Cardiac fibroblast (primary cell): ENCODE data around the gene USP36.

Source experiments
- DNase-seq, 2 donors: peaks; one replicate each; pipeline versions ENCODE4 v3.0.0 to v3.0.0-alpha.2; 2010; ENCODE audit warnings: low read depth in 2 of 2
- H3K4me3 ChIP-seq, 2 donors: replicated peaks in 1 of 2; 1 replicate in 1 of 2; 2 replicates in 1 of 2; pipeline ENCODE4 v1.5.1; 2011; ENCODE audit warnings: low read depth in 2 of 2, low read length in 2 of 2, mild to moderate bottlenecking in 2 of 2, moderate library complexity in 1 of 2
- CTCF ChIP-seq: IDR thresholded peaks from one replicate; pipeline ENCODE4 v1.5.1; 2011; ENCODE audit warnings: low read depth, mild to moderate bottlenecking, low read length, inconsistent platforms

USP36 gene

DNA sequence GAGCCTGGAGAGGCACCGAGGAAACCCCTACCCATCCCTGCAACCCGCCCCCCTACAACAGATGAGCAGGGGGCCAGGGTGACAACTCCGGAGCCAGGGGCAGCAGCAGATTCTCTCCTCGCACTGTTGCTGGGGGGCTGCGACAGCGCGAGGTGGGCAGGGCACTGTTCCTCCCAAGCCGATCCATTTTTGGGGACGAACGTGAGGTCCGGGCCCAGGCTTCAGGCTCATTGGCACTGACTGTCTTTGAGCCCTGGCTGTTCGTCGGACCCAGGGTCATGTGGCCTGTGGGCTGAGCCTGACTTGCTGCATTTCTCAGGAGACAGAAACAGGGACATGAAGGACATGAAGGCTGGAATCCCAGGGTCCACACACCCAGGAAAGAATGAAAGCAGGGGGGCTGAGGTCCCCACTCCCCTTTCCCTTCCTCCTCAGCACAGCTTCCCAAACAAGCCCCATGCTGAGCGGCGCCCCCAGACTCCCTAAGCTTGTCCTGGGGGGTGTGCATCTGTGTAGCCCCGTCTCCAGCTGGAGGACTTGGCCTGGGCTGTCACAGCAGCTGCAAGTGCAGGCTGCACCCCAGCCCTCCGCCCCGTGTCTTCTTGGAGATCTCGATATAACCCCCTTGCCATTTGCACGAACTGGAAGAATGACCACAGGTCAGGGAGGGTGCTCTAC lies 43.7 kb upstream of the USP36 start:
- DNase-seq, result peak in 1 of 2 donors; percentile 29
- H3K4me3 ChIP-seq, result peak overlapping the region; percentile 35 to 39
- TF ChIP-seq CTCF, result no peak

DNA sequence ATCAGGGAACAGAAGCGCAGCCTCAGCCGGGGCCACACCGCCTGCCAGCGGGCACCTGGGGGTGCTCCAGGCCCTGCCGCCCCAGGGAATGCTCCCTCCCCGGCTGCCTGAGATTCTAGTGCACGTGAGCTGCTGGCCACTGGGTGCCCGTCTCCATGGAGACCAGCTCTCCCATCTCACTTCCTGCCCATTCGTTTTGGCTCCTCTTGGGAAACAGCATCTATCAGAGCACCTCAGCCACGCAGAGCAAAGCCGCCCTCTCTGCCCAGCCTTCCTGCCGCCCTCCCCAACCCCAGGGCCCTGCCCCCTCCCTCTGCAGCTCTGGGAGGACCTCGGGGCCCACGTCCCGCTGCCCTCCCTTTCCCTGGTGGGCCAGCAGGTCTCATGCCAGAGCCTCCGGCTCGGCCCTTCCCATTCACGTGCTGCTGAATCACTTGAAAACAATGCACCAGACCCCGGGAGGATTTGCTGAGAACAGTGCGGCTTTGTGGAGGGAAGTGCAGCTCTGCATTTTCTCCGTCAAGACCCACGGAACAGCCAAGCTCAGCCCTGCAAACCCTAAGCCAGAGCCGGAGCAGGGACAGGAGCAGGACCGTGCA lies 43.0 kb upstream of the USP36 start:
- H3K4me3 ChIP-seq, result peak overlapping the region; percentile 35 to 39
- DNase-seq, result peak; percentile 96 to 99
- no peak for TF ChIP-seq CTCF

- peak; percentile 81 to 91 for DNase-seq
- H3K4me3 ChIP-seq, result peak overlapping the region; percentile 22 to 39
- TF ChIP-seq CTCF, result no peak
These were observed 42.5 kb upstream of the USP36 start for GRCh38 chr17:78883089-78883532.

GRCh38 chr17:78882540-78883088 lies 42.0 kb upstream of the USP36 start:
- no peak for TF ChIP-seq CTCF
- no peak for DNase-seq
- H3K4me3 ChIP-seq, result no peak overlapping the region

GRCh38 chr17:78879635-78880186 lies 39.1 kb upstream of the USP36 start:
- peak overlapping the region in 1 of 2 donors; percentile 28 for H3K4me3 ChIP-seq
- peak; percentile 93 to 97 for DNase-seq
- no peak for TF ChIP-seq CTCF

DNA sequence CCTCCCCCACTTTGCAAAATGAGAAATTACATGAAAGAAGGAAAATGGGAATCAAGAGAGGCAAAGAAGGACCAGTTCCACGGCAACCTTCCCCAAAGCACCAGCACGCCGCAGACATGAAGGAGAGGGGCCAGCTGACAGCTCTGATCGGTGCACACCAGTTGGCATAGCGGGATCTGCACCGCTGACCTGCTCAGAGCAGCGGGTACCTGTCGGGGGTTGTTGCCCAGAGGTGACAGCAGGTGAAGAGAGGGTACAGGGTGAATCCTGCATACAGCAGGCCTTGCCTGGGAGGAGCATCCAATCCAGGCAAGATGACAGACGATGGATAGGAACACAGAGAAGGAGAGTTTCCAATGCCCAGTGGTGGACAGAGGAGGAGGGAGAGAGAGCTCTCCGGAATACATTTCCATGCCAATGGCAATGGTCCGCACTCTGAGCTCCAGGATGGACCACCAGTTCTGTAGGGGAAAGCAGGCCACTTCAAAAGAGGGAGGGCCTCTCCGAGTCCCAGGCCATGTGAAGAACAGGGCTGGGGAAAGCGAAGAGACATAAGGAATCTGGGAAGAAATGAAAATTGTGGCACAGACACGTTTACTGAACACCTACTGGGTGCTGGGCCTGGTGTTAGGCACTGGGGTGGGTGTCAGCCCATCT lies 38.4 kb upstream of the USP36 start:
- H3K4me3 ChIP-seq, result peak overlapping the region; percentile 2 to 21
- DNase-seq, result no peak
- no peak for TF ChIP-seq CTCF
